OCI-LY7 (cell line): ENCODE results near the gene MACROH2A2. TPM values are rescaled to one million over a fixed set of nuclear protein-coding genes. Genes with fewer than 3 reads are reported as not detected.
"Not testable (repeated sequence)": the region's sequence is repeated elsewhere in the genome, so short reads cannot be mapped to it uniquely, and the experiment has no call there.

Experiments used
- BruUV-seq: library from RNA; stranded (reverse); fragments of 400-500 nt; replicated peaks from 2 replicates; lab custom pipeline; 2021; lab: Mats Ljungman, UMichigan
- CTCF ChIA-PET: fragments of 300-600 bp; sonication (Branson Sonifier 250); formaldehyde crosslinking; loops from one replicate; lab custom pipeline; 2022; ENCODE audit warnings: antibody characterized with exemption; ENCODE audit not compliant: unreplicated experiment; lab: Charles Lee
- POLR2A ChIA-PET: fragments of 300-600 bp; sonication (Branson Sonifier 250); formaldehyde crosslinking; loops from one replicate; lab custom pipeline; 2022; ENCODE audit warnings: antibody characterized with exemption; lab: Charles Lee
- DNase-seq: peaks from one replicate; pipeline ENCODE4 v3.0.0-alpha.2; 2015; ENCODE audit warnings: low spot score
- H2AFZ ChIP-seq: fragments of 200-600 bp; sonication (generic), shearing (Covaris generic); 2 replicates; pipeline ENCODE4 v1.6.1; 2014; ENCODE audit warnings: mild to moderate bottlenecking, antibody characterized with exemption, low read length, moderate library complexity
- H3K27ac ChIP-seq: fragments of 200-600 bp; sonication (generic); 2 replicates; pipeline ENCODE4 v1.5.1; 2014; ENCODE audit warnings: mixed run types, low read depth, mild to moderate bottlenecking, moderate library complexity, low read length, inconsistent platforms; ENCODE audit not compliant: poor library complexity, severe bottlenecking
- H3K36me3 ChIP-seq: fragments of 200-600 bp; sonication (generic); 2 replicates; pipeline ENCODE4 v1.6.1; 2014; ENCODE audit warnings: mild to moderate bottlenecking, antibody characterized with exemption, low read length, moderate library complexity, mixed read lengths; ENCODE audit not compliant: insufficient read depth
- H3K4me1 ChIP-seq: fragments of 200-600 bp; sonication (generic); 2 replicates; pipeline ENCODE4 v1.5.1; 2014; ENCODE audit warnings: mild to moderate bottlenecking, low read length; ENCODE audit not compliant: insufficient read depth, poor library complexity, severe bottlenecking
- H3K4me2 ChIP-seq: fragments of 200-600 bp; sonication (generic); 2 replicates; pipeline ENCODE4 v1.6.1; 2014; ENCODE audit warnings: mild to moderate bottlenecking, low read length
- H3K4me3 ChIP-seq: fragments of 200-600 bp; sonication (generic); 2 replicates; pipeline ENCODE4 v1.5.1; 2014; ENCODE audit warnings: mild to moderate bottlenecking, low read depth, low read length; ENCODE audit not compliant: poor library complexity, severe bottlenecking
- H3K79me2 ChIP-seq: fragments of 200-600 bp; sonication (generic); 2 replicates; pipeline ENCODE4 v1.6.1; 2016; ENCODE audit warnings: low read depth, mild to moderate bottlenecking, low read length, moderate library complexity, mixed read lengths; ENCODE audit not compliant: insufficient read depth
- H3K9me2 ChIP-seq: fragments of 200-600 bp; sonication (generic); 2 replicates; pipeline ENCODE4 v1.6.1; 2016; ENCODE audit warnings: mild to moderate bottlenecking, low read length, mixed read lengths; ENCODE audit not compliant: insufficient read depth
- H3K9me3 ChIP-seq: fragments of 200-600 bp; sonication (generic); 2 replicates; pipeline ENCODE4 v1.6.1; 2014; ENCODE audit warnings: mild to moderate bottlenecking, mixed run types, low read length, mixed read lengths
- H4K20me1 ChIP-seq: fragments of 200-600 bp; sonication (generic); 2 replicates; pipeline ENCODE4 v1.6.1; 2014; ENCODE audit warnings: mild to moderate bottlenecking, antibody characterized with exemption, low read length, moderate library complexity, mixed read lengths; ENCODE audit not compliant: insufficient read depth
- EZH2phosphoT487 ChIP-seq: fragments of 200-600 bp; sonication (generic); IDR thresholded peaks from 2 replicates; pipeline ENCODE4 v1.6.1; 2018; ENCODE audit warnings: low read depth, borderline replicate concordance, mild to moderate bottlenecking, mixed run types, antibody characterized with exemption, low read length, moderate library complexity, mixed read lengths
- intact Hi-C: fragments of 100-400 bp; cut with micrococcal nuclease; formaldehyde crosslinking; loops from one replicate; pipeline ENCODE4 v1.10.0; 2022; ENCODE audit not compliant: unreplicated experiment
- total RNA-seq, 2 experiments: library from RNA; depleted of rRNA in 1 of 2; stranded (reverse); fragments of >200 nt in 1 of 2; shearing (Covaris generic) in 1 of 2; gene quantifications; 2 replicates each; pipeline ENCODE4 v1.2.3, GENCODE V29; 2014 to 2022
- TF ChIP-seq, protein P1 (sequence below): fragments of 200-600 bp; sonication (generic); conservative IDR thresholded peaks from 2 replicates; pipeline ENCODE4 v1.5.1; 2014; ENCODE audit warnings: mild to moderate bottlenecking, antibody characterized with exemption, low read length, moderate library complexity, mixed read lengths

MACROH2A2 gene
- total RNA-seq, 2 experiments from 2014 or later: not detected

DNA sequence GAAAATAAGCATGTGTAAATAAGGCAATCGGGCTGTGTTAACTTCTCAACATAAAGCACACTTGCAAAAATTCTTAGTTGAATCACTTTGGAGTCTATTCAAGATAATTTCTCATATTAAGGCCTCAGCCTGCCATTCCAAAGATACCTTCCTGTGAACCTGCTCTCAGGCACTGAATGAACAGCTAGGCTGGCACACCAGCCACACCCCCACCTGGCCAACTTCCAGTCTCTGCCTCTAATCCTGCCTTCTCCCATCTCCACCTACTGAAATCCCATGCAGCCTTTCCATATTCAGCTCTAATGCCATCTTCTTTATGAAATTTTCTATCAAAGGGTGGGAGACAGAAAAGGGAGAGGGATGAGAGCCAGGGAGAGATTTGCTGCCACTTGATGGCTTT, 17.1 kb upstream of the MACROH2A2 start:
- peaks cover 7% of the 10 kb centered on the region for H3K9me3 ChIP-seq
- no peak overlapping the region for H3K4me3 ChIP-seq
- H3K9me2 ChIP-seq: no peaks in the 10 kb centered on the region
- H3K4me2 ChIP-seq: no peak overlapping the region
- H3K36me3 ChIP-seq: no peaks in the 10 kb centered on the region
- BruUV-seq: no TSS peak
- DNase-seq: no peak
- no peaks in the 10 kb centered on the region for H3K4me1 ChIP-seq
- ChIA-PET POLR2A (no interaction called here), CTCF (no interaction called here)
- H4K20me1 ChIP-seq: no peaks in the 10 kb centered on the region
- H3K27ac ChIP-seq: no peak overlapping the region
- TF ChIP-seq EZH2phosphoT487: no peak
- TF ChIP-seq, protein P1, sequence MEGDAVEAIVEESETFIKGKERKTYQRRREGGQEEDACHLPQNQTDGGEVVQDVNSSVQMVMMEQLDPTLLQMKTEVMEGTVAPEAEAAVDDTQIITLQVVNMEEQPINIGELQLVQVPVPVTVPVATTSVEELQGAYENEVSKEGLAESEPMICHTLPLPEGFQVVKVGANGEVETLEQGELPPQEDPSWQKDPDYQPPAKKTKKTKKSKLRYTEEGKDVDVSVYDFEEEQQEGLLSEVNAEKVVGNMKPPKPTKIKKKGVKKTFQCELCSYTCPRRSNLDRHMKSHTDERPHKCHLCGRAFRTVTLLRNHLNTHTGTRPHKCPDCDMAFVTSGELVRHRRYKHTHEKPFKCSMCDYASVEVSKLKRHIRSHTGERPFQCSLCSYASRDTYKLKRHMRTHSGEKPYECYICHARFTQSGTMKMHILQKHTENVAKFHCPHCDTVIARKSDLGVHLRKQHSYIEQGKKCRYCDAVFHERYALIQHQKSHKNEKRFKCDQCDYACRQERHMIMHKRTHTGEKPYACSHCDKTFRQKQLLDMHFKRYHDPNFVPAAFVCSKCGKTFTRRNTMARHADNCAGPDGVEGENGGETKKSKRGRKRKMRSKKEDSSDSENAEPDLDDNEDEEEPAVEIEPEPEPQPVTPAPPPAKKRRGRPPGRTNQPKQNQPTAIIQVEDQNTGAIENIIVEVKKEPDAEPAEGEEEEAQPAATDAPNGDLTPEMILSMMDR: no peak
- no peaks in the 10 kb centered on the region for H3K79me2 ChIP-seq
- no peak overlapping the region for H2AFZ ChIP-seq
- intact Hi-C loops: no loop called here

DNA sequence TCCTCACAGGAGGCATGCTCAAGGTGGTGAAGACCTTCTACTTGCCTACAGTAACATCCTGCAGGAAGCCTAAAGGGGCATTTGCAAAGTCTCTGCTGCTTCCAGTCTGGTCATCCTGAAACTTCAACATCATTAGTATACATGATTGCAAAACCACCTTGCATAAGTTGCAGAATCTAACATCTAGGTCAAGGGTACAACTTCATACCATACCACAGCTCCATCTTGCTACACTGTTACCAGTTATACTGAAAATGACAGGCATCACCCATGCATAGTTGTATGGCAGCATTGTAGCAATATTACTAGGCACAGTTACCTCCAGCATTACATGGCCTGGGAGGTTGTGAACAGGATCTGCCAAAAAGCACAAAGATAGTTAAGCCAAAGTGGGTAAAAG, 13.7 kb upstream of the MACROH2A2 start:
- TF ChIP-seq EZH2phosphoT487: no peak
- TF ChIP-seq, protein P1: no peak
- POLR2A ChIA-PET: no interaction called here
- H2AFZ ChIP-seq: no peak overlapping the region
- no peaks in the 10 kb centered on the region for H3K79me2 ChIP-seq
- no peaks in the 10 kb centered on the region for H4K20me1 ChIP-seq
- no peaks in the 10 kb centered on the region for H3K9me2 ChIP-seq
- no peak overlapping the region for H3K4me2 ChIP-seq
- DNase-seq: no peak
- no peak overlapping the region for H3K27ac ChIP-seq
- H3K9me3 ChIP-seq: no peaks in the 10 kb centered on the region
- no peak overlapping the region for H3K4me3 ChIP-seq
- no TSS peak for BruUV-seq
- H3K36me3 ChIP-seq: no peaks in the 10 kb centered on the region
- CTCF ChIA-PET: no interaction called here
- intact Hi-C loops: no loop called here
- H3K4me1 ChIP-seq: no peaks in the 10 kb centered on the region

DNA sequence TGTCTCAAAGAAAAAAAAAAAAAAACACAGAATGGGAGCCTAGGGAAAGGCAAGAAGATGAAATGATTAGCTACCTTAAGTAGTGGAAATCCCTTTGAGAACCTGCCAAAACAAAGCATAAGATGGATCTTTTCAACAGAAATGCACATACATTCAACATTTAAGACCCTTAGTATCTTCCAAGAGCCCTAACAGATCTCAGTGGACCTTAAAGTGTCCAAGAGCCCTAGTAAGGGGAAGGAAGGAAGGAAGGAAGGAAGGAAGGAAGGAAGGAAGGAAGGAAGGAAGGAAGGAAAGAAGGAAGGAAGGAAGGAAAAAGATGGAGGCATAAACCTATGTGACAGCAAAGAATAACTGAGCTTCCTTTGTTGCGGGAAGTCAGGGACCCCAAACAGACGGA, 11.6 kb upstream of the MACROH2A2 start:
- Histone ChIP-seq H3K9me2 (no peaks in the 10 kb centered on the region), H3K4me3 (no peak overlapping the region), H3K9me3 (no peaks in the 10 kb centered on the region), H3K4me2 (no peak overlapping the region), H3K27ac (no peak overlapping the region), H4K20me1 (no peaks in the 10 kb centered on the region), H3K36me3 (no peaks in the 10 kb centered on the region), H3K79me2 (no peaks in the 10 kb centered on the region), H2AFZ (no peak overlapping the region), H3K4me1 (no peaks in the 10 kb centered on the region)
- no TSS peak for BruUV-seq
- POLR2A ChIA-PET: no interaction called here
- TF ChIP-seq, protein P1: no peak
- TF ChIP-seq EZH2phosphoT487: no peak
- intact Hi-C loops: no loop called here
- DNase-seq: no peak
- CTCF ChIA-PET: interaction anchor here (0.6 to 0.7 kb wide), 2 partner anchors 76 to 415 kb away, joined by 3 to 4 read pairs; no protein-coding TSS in a partner anchor

DNA sequence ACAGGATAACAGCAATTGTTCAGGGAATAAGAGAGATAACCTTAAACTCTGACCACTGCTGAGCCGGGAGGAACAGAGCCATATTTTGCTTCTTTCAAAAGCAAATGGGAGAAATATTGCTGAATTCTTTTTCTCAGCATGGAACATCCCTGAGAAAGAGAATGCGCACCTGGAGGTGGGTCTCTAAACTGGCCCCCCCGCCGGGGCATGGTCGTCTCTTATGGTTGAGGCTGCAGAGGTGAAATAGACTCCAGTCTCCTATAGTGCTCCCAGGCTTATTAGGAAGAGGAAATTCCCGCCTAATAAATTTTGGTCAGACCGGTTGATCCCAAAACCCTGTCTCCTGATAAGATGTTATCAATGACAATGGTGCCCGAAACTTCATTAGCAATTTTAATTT, 10.9 kb upstream of the MACROH2A2 start:
- H2AFZ ChIP-seq, POLR2A ChIA-PET, H3K9me3 ChIP-seq, DNase-seq, intact Hi-C loops, BruUV-seq, H3K36me3 ChIP-seq, H3K79me2 ChIP-seq, H3K9me2 ChIP-seq, H3K4me2 ChIP-seq, H3K4me3 ChIP-seq, H3K4me1 ChIP-seq, H3K27ac ChIP-seq, H4K20me1 ChIP-seq: not testable (repeated sequence)
- CTCF ChIA-PET: interaction anchor here (0.7 kb wide), 1 partner anchor 76 kb away, joined by 3 read pairs; no protein-coding TSS in a partner anchor
